ENCODE results near the gene ERFL. TPM values are rescaled to one million over a fixed set of nuclear protein-coding genes. Genes with fewer than 3 reads are reported as not detected.

The ERFL gene
- polyA plus RNA-seq, 1 of the 3 experiments (the other 2 are of a cell fraction) = 0.07 TPM

GRCh38 chr19:41904118-41904870, 24.0 kb downstream of the ERFL start:
- CTCF ChIA-PET = interaction anchor here (0.5 to 1.3 kb wide), 4 partner anchors 8 to 31 kb away, joined by 3 to 5 read pairs (median 3); no protein-coding TSS in a partner anchor
- H3K79me2 ChIP-seq (ENCODE audit: insufficient read depth) = no peaks in the 10 kb centered on the region
- TF ChIP-seq, protein P1, sequence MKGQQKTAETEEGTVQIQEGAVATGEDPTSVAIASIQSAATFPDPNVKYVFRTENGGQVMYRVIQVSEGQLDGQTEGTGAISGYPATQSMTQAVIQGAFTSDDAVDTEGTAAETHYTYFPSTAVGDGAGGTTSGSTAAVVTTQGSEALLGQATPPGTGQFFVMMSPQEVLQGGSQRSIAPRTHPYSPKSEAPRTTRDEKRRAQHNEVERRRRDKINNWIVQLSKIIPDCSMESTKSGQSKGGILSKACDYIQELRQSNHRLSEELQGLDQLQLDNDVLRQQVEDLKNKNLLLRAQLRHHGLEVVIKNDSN (IDR thresholded peaks at IDR 0.05; ENCODE audit: borderline replicate concordance, low read depth) = no peak
- TF ChIP-seq RFX5 (IDR thresholded peaks at IDR 0.05; ENCODE audit: low read length) = no peak
- TF ChIP-seq RCOR1 (IDR thresholded peaks at IDR 0.05; ENCODE audit: low read length) = no peak
- no peak for TF ChIP-seq RXRA (IDR thresholded peaks at IDR 0.05; ENCODE audit: borderline replicate concordance, low read depth)
- no peak for TF ChIP-seq TEAD4 (IDR thresholded peaks at IDR 0.05; ENCODE audit: borderline replicate concordance, insufficient read depth)
- no peak for TF ChIP-seq NFIC (IDR thresholded peaks at IDR 0.05; ENCODE audit: borderline replicate concordance)
- TF ChIP-seq EP300 (IDR thresholded peaks at IDR 0.05; ENCODE audit: borderline replicate concordance in 1 of 2, low read depth in 1 of 2, low read length in 1 of 2) = no peak
- no peak for TF ChIP-seq CHD2 (IDR thresholded peaks at IDR 0.05; ENCODE audit: low read length, partially characterized antibody)
- no peak for TF ChIP-seq PBX3 (IDR thresholded peaks at IDR 0.05)
- TF ChIP-seq EZH2phosphoT487 (IDR thresholded peaks at IDR 0.05; ENCODE audit: borderline replicate concordance, low read depth) = no peak
- TF ChIP-seq NRF1 (IDR thresholded peaks at IDR 0.05; ENCODE audit: low read depth, low read length) = no peak
- TF ChIP-seq RAD21 (IDR thresholded peaks at IDR 0.05; ENCODE audit: low read length) = no peak
- TF ChIP-seq, protein P2, sequence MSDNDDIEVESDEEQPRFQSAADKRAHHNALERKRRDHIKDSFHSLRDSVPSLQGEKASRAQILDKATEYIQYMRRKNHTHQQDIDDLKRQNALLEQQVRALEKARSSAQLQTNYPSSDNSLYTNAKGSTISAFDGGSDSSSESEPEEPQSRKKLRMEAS (IDR thresholded peaks at IDR 0.05; ENCODE audit: low read depth) = no peak
- no peak for TF ChIP-seq SMC3 (IDR thresholded peaks at IDR 0.05; ENCODE audit: low read depth, low read length)
- TF ChIP-seq JUND (IDR thresholded peaks at IDR 0.05) = no peak
- no peak for TF ChIP-seq GATA2 (CRISPR knock-in tag; IDR thresholded peaks at IDR 0.05)
- TF ChIP-seq, protein P3, sequence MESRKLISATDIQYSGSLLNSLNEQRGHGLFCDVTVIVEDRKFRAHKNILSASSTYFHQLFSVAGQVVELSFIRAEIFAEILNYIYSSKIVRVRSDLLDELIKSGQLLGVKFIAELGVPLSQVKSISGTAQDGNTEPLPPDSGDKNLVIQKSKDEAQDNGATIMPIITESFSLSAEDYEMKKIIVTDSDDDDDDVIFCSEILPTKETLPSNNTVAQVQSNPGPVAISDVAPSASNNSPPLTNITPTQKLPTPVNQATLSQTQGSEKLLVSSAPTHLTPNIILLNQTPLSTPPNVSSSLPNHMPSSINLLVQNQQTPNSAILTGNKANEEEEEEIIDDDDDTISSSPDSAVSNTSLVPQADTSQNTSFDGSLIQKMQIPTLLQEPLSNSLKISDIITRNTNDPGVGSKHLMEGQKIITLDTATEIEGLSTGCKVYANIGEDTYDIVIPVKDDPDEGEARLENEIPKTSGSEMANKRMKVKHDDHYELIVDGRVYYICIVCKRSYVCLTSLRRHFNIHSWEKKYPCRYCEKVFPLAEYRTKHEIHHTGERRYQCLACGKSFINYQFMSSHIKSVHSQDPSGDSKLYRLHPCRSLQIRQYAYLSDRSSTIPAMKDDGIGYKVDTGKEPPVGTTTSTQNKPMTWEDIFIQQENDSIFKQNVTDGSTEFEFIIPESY (IDR thresholded peaks at IDR 0.05; ENCODE audit: borderline replicate concordance, low read depth) = no peak
- no peak for TF ChIP-seq ELF1 (IDR thresholded peaks at IDR 0.05)
- H3K27me3 ChIP-seq (ENCODE audit: insufficient read depth) = no peaks in the 10 kb centered on the region
- no peaks in the 10 kb centered on the region for H3K9me2 ChIP-seq
- H3K36me3 ChIP-seq (replicated peaks in 1 of 2; ENCODE audit: control insufficient read depth in 1 of 2, insufficient read depth in 2 of 2, low read length in 1 of 2) = peaks cover 20 to 53% of the 10 kb centered on the region in 2 experiments
- peaks cover 0 to 13% of the 10 kb centered on the region in 2 experiments; a peak in 1 of 4 replicates for H3K4me1 ChIP-seq (ENCODE audit: control insufficient read depth in 1 of 2, insufficient read depth in 2 of 2, low read depth in 1 of 2, low read length in 1 of 2)
- no peak overlapping the region for H3K4me3 ChIP-seq (ENCODE audit: low read depth in 2 of 2, low read length in 1 of 2)
- H2AFZ ChIP-seq (ENCODE audit: low read depth) = no peak overlapping the region
- no peak for DNase-seq
- H4K20me1 ChIP-seq (ENCODE audit: insufficient read depth) = 0 out of 2 replicates have a peak, but pooled peaks cover 5% of the 10 kb centered on the region
- POLR2A ChIA-PET = no interaction called here
- 85% methylated on average over 30 of the region's 30 CpGs for WGBS (ENCODE audit: low lambda C conversion rate)
- H3K27ac ChIP-seq (ENCODE audit: low read depth in 2 of 2, low read length in 1 of 2) = no peak overlapping the region
- H3K9me3 ChIP-seq = no peaks in the 10 kb centered on the region
- peaks cover 3% of the 10 kb centered on the region for H3F3A ChIP-seq (replicated peaks; ENCODE audit: insufficient read depth)
- H3K4me2 ChIP-seq = no peak overlapping the region
- no peak overlapping the region for H3K9ac ChIP-seq
